ENCODE measurements around the gene TTBK2.
"Not testable (repeated sequence)": the region's sequence is repeated elsewhere in the genome, so short reads cannot be mapped to it uniquely, and the experiment has no call there.

Gene TTBK2

GRCh38 chr15:42764154-42764731, 156.3 kb downstream of the TTBK2 start:
- not testable (repeated sequence) for FAIRE-seq; DNase-seq (ENCODE audit: low spot score)

GRCh38 chr15:42761813-42762212, 158.8 kb downstream of the TTBK2 start:
- DNase-seq (ENCODE audit: low spot score); FAIRE-seq: not testable (repeated sequence)

DNA sequence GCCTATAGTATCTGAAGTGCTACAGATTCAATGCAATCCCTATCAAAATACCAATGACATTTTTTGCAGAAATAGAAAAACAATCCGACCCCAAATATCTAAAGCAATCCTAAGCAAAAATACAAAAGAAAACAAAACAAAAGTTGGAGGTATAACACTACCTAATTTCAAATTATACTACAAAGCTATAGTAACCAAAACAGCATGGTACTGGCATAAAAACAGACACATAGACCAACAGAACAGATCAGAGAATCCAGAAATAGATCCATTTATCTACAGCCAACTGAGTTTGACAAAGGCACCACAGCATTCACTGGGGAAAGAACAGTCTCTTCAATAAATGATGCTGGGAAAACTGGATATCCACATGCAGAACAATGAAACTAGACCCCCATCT, 159.8 kb downstream of the TTBK2 start:
- FAIRE-seq (no peak), DNase-seq (ENCODE audit: low spot score) (no peak)

GRCh38 chr15:42759093-42759492, 161.5 kb downstream of the TTBK2 start:
- no peak for DNase-seq (ENCODE audit: low spot score)
- FAIRE-seq = no peak

GRCh38 chr15:42750306-42750705, 170.3 kb downstream of the TTBK2 start:
- FAIRE-seq (no peak), DNase-seq (ENCODE audit: low spot score) (no peak)

DNA sequence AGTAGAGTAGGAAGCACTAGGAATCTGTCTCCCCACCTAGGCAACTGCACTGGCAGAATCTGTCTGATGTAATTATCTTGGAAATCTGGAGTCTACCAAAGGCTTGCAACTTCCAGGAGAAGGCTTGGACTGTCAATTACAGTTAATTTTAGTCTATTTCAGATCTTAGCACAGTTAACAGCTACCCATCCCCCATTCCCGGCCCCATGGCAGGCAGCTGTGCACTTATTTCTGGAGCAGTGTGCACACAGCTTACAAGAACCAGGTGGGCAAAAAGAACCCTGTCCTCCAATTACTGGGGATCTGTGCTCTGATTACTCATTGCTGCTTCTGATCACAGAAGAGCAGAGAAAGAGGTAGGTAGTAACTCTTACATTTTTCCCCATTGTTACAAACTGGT, 171.3 kb downstream of the TTBK2 start:
- no peak for FAIRE-seq

GRCh38 chr15:42744195-42744594, 176.4 kb downstream of the TTBK2 start:
- DNase-seq (ENCODE audit: low spot score) (no peak), FAIRE-seq (no peak)

More for the DNA sequence above, 171.3 kb downstream of the TTBK2 start:
- no peak for DNase-seq (ENCODE audit: low spot score)

- FAIRE-seq (no peak), DNase-seq (ENCODE audit: low spot score) (no peak)
Observed at GRCh38 chr15:42742149-42742548, 178.4 kb downstream of the TTBK2 start.

DNA sequence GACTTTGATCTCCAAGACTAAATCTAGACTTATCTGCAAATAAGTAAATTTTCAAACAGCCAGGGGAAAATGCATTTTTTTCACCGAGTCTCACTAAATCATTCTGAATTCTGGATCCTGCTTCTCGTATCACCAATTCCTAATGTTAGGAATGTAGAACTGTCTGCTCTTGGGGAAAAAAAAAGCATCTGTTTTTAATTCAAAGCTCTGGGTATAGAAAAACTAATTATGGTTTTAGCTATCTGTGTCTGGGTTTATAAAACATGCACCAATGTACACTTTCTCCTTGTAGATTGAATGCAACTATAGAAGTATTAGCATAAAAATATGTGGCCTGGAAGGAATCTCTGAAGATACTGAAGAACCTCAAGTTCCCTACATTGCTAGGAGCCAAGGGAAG, 178.9 kb downstream of the TTBK2 start:
- FAIRE-seq = no peak
- DNase-seq (ENCODE audit: low spot score) = no peak

- FAIRE-seq (no peak), DNase-seq (ENCODE audit: low spot score) (peak; percentile 58)
Observed at GRCh38 chr15:42737529-42738328, 182.8 kb downstream of the TTBK2 start.

- FAIRE-seq (peak; percentile 17), DNase-seq (ENCODE audit: low spot score) (peak; percentile 99)
Observed at GRCh38 chr15:42736793-42737528, 183.6 kb downstream of the TTBK2 start, which contains the start of gene CDAN1. Gene CDAN1 (minus strand): TSS chr15:42737128. CDS start chr15:42737102, 26 bp downstream.

- DNase-seq (ENCODE audit: low spot score) (peak; percentile 42), FAIRE-seq (no peak)
Observed at GRCh38 chr15:42736178-42736792, 184.3 kb downstream of the TTBK2 start.

DNA sequence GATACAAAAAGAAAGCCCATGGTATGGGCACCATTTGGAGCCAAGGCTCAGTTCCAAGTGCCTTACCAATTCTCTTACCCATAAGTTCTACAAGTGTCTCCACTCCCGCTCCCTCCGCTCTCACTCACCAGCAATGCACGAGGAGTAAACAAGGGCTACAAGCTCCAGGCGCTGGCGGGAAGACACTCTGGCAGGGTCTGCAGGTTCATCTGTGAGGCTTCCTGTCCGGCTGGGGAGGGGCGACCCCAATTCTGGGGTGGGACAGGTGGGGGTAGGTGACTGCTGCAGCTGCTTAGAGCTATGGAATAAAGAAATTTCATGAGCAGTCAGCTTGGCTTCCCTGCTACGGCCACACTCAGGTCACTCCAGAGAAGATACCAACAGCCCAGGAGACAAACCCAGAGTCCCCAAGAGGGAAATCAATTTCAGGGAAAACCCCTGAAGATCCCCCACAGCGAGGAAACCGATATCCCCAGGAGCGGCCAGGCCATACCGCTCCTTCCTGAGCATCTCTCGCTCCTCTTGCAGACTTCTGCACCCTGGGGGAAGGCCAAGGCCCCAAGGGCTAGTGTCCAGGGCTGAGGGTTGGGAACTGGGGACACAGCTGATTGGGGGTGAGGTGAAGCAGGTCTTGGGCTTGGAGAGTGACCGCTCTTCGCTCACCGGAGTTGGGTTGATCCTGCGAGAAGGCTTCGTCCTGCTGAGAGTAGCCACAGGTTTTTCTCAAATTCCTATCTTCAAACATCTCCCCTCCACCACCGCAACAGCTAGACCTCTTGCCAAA, 185.0 kb downstream of the TTBK2 start:
- DNase-seq (ENCODE audit: low spot score) = no peak
- no peak for FAIRE-seq

DNA sequence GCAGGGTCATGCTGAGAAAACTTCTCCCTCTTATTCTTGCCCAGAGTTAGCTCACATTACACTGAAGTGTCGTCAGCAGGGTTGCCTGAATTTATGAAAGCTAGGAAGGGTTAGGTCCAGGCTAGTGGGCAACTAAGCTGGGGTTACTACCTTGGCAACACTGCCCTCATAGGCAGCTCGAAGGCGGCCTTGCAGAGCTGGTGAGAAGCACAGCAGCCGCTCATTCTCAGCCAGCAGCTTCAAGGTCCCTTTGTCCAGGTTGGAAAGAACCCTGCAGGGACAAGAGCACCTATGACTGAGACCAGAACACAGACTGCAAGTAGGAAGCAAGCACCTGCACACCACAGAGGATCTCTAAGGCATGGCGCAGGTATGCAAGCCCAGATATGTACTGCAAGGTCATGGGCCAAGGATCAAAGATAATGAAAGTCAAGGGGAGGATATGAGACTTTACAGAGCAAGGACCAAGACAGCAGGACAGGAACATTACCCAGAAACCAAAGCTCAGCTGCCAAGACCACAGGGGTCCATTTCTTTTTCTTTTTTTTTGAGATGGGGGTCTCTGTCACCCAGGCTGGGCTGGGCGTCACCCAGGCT, 186.4 kb downstream of the TTBK2 start:
- DNase-seq (ENCODE audit: low spot score) = no peak
- FAIRE-seq = no peak

- DNase-seq (ENCODE audit: low spot score) (no peak), FAIRE-seq (no peak)
Observed at GRCh38 chr15:42733027-42733426, 187.6 kb downstream of the TTBK2 start.

GRCh38 chr15:42732095-42732827, 188.3 kb downstream of the TTBK2 start:
- no peak for DNase-seq (ENCODE audit: low spot score)
- FAIRE-seq = no peak

DNA sequence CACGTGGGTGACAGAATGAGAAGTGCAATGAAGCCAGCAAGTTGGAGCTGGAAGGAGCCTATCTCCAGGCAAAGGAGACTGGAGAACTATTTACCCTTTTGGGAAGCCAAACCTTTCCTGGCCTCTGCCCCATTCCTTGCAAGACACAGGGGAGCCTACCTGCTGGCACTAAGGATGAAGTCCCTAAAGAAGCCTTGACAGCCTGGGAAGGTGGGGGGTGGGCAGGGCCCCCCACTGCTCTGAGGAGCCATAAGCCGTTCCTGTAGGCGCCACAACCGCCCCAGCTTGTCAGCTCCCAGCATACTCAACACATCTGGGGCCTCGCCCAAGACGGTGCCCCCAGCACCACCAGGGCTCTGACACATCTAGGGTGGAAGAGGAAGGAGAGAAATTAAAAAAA, 189.1 kb downstream of the TTBK2 start:
- DNase-seq (ENCODE audit: low spot score) (no peak), FAIRE-seq (no peak)

- DNase-seq (ENCODE audit: low spot score) (no peak), FAIRE-seq (no peak)
Observed at GRCh38 chr15:42730536-42730935, 190.0 kb downstream of the TTBK2 start.

- FAIRE-seq = no peak
Observed at GRCh38 chr15:42730135-42730534, 190.4 kb downstream of the TTBK2 start.

GRCh38 chr15:42729409-42729808, 191.2 kb downstream of the TTBK2 start:
- DNase-seq (ENCODE audit: low spot score) (no peak), FAIRE-seq (no peak)

More at GRCh38 chr15:42730135-42730534, 190.4 kb downstream of the TTBK2 start:
- no peak for DNase-seq (ENCODE audit: low spot score)
